Activated CD8-positive, alpha-beta memory T cell treated with anti-CD3 and anti-CD28 coated beads, Interleukin-2, amount 50 U/mL, for 48 hours (primary cell): ENCODE results near the gene BBOX1.
"Not testable (repeated sequence)": the region's sequence is repeated elsewhere in the genome, so short reads cannot be mapped to it uniquely, and the experiment has no call there.

Experiments
- DNase-seq: peaks from one replicate; pipeline ENCODE4 v3.0.0-alpha.2; 2020

Gene BBOX1

GRCh38 chr11:27135924-27136329 is 95.3 kb downstream of the BBOX1 start:
- not testable (repeated sequence) for DNase-seq

- DNase-seq: no peak
Measured at GRCh38 chr11:27138716-27139115, 98.1 kb downstream of the BBOX1 start.

- no peak for DNase-seq
Measured at GRCh38 chr11:27139742-27140367, 99.2 kb downstream of the BBOX1 start.

GRCh38 chr11:27141576-27141975 is 101.0 kb downstream of the BBOX1 start:
- no peak for DNase-seq

- DNase-seq: no peak
Measured at GRCh38 chr11:27147916-27148315, 107.3 kb downstream of the BBOX1 start.

DNA sequence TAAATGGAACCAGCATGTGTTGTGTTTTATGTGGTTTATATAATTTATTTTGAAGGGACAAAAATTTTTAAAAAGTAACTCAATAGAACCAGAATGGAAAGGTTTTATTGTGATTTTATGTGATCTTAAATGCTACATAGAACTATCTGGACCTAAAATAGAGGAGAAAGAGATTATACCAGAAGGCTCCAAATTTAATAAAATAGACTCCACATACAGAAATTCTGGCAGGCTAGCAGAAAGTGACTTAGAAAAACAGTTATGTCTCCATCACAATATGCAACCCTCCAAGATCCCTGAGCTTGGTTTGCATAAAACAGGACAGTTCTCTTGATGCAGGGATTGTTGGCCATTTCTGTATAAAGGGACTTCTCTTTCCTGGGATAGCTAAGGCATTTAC is 107.9 kb downstream of the BBOX1 start:
- no peak for DNase-seq

GRCh38 chr11:27150098-27150497 is 109.5 kb downstream of the BBOX1 start:
- DNase-seq: no peak

DNA sequence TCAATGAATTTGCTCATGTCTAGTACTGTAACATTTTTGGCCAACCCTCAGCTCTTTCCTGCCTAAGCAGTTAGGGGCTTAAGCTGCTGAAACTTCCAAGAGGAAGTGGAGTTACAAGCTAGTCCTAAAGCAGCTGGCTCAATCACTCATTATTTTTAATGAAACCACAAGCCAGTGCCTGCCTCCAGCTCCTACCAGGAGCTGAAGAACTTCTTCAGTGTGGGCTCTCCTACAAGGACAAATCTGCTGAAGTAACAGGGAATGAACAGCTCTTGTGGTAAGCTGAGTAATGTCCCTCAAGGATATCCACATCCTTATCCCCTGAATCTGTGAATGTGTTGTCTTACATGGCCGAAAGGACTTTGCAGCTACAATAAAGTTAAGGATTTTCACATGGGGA is 112.5 kb downstream of the BBOX1 start:
- DNase-seq: no peak

GRCh38 chr11:27158456-27159334 is 118.1 kb downstream of the BBOX1 start:
- no peak for DNase-seq

GRCh38 chr11:27159335-27159679 is 118.7 kb downstream of the BBOX1 start:
- no peak for DNase-seq

GRCh38 chr11:27161071-27161470 is 120.5 kb downstream of the BBOX1 start:
- DNase-seq: no peak

- no peak for DNase-seq
Measured at GRCh38 chr11:27162237-27162636, 121.6 kb downstream of the BBOX1 start.

DNA sequence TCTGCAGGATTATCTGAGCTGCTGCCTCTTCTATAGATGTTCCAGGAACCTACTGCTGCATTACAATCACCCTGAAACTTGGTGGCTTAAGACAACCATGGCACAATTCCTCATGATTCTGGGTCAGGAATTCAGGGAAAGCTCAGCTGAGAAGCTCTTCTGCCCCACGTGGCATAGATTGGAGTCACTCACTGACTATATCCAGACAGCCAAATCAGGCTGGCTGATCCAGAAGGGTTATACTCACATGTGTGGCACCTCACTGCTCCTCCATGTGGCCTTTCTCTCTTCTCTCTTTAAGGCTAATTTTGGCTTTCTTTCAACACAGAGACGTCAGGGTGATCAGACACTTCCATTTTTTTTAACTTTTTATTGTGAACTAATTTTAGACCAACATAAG is 125.5 kb downstream of the BBOX1 start:
- no peak for DNase-seq

DNA sequence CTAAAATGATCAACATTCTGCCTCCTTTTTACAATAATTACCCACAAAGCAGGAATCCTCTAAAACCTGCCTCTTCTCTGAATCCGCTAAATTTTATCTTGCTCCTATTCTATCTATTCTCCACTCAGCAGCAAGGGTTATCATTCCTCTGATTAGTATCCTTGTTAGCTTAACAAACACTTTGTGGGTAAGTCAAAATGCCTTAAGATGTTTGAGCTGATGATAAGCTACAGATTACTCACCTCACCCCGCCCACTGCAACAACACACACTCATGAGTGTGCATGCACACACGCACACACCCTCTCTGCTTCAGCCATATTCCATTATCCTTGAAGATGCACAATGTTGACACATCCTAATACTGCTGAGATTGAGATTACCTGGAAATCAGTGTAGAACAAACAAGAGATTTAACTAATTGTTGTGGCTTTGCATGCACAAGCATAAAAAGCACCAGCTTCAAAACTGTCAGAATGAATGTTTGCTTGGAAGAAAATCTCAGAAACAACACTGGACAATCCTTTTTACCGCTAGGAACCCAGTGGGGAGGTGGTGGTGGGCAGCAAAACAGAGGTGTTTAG is 130.9 kb downstream of the BBOX1 start:
- no peak for DNase-seq

DNA sequence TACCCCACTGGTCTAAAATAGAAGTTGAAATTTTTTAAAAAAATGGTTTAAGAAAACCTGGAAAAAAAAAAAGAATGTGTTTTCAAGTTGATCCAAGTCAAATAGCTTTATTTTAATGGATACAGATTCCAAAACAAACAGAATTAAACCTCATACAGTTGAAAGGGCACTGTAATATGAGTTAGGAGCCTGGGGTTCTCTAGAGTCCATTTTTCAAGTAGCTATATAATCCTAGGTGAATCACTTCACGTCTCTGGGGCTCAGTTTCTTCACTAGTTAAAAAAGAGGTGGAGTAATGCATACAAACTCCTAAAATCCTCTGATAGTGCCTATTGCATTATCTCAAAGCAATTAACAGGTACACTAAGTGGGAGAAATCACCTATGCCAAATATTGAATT is 132.9 kb downstream of the BBOX1 start:
- DNase-seq: no peak

DNA sequence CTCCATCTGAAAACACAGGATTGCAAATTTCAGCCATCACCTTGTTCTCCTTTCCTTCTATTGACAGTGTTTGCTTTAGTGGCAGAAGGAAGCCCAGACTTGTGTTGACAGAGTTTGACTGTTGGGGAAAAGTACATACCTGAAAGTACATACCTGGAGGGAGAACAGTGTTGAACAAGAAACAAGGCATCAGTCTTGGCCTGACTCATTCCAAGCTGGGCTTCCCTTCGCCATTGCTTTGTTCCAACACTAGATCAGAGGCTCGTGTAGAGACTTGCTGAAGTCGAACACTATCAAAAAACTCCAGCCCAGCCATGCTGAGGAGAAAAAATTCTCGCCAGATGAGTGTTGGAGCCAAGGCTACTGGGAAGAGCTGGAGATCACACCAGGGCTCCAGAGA is 133.4 kb downstream of the BBOX1 start:
- no peak for DNase-seq

GRCh38 chr11:27174672-27175210 is 134.1 kb downstream of the BBOX1 start:
- DNase-seq: no peak

- not testable (repeated sequence) for DNase-seq
Measured at GRCh38 chr11:27175562-27175961, 134.9 kb downstream of the BBOX1 start.
